H1 (cell line): ENCODE measurements around the gene HNRNPA1. TPM values are rescaled to one million over a fixed set of nuclear protein-coding genes. Genes with fewer than 3 reads are reported as not detected.

Source experiments
- CTCF ChIA-PET: fragments of 300-600 bp; sonication (Branson Sonifier 250); formaldehyde crosslinking; loops from one replicate; lab custom pipeline; 2021; ENCODE audit not compliant: partially characterized antibody; lab: Charles Lee
- POLR2A ChIA-PET: fragments of 300-600 bp; sonication (Branson Sonifier 250); formaldehyde crosslinking; loops from one replicate; lab custom pipeline; 2021; ENCODE audit warnings: inconsistent platforms; ENCODE audit not compliant: partially characterized antibody; lab: Charles Lee
- DNase-seq, 2 experiments: peaks; one replicate each; pipeline versions ENCODE4 v3.0.0 to v3.0.0-alpha.2; 2010 to 2022; ENCODE audit warnings: low spot score in 2 of 2, low read depth in 1 of 2, mixed read lengths in 1 of 2
- FAIRE-seq: peaks from 2 replicates; lab custom pipeline; 2011; peaks lifted over from hg19 to GRCh38; lab: Jason Lieb, UNC
- H2AFZ ChIP-seq: 2 replicates; pipeline ENCODE4 v1.8.1; 2012; ENCODE audit warnings: low read length, inconsistent platforms
- H2AK5ac ChIP-seq: 2 replicates; pipeline ENCODE4 v1.6.1; 2013; ENCODE audit warnings: low read depth, low read length
- H2BK120ac ChIP-seq: replicated peaks from 2 replicates; pipeline ENCODE3; 2013; ENCODE audit warnings: low read depth, low read length, inconsistent platforms
- H2BK12ac ChIP-seq: 2 replicates; pipeline ENCODE4 v1.6.1; 2013; ENCODE audit warnings: low read depth, low read length
- H2BK15ac ChIP-seq: 2 replicates; pipeline ENCODE4 v1.6.1; 2013; ENCODE audit warnings: low read length
- H2BK20ac ChIP-seq: 2 replicates; pipeline ENCODE4 v1.6.1; 2013; ENCODE audit warnings: low read length
- H2BK5ac ChIP-seq: 2 replicates; pipeline ENCODE4 v1.6.1; 2013; ENCODE audit warnings: low read depth, low read length
- H3K14ac ChIP-seq: 2 replicates; pipeline ENCODE4 v1.6.1; 2013; ENCODE audit warnings: inconsistent platforms; ENCODE audit not compliant: insufficient read length
- H3K18ac ChIP-seq: 2 replicates; pipeline ENCODE4 v1.6.1; 2013; ENCODE audit warnings: low read length; ENCODE audit errors: extremely low read depth
- H3K23ac ChIP-seq: 2 replicates; pipeline ENCODE4 v1.6.1; 2013; ENCODE audit warnings: inconsistent platforms; ENCODE audit not compliant: insufficient read length
- H3K23me2 ChIP-seq: 2 replicates; pipeline ENCODE4 v1.6.1; 2013; ENCODE audit warnings: low read depth, low read length
- H3K27ac ChIP-seq: 2 replicates; pipeline ENCODE4 v1.6.1; 2011; ENCODE audit warnings: low read depth, low read length, inconsistent platforms
- H3K27me3 ChIP-seq, 4 experiments: replicated peaks in 1 of 4; 1 replicate in 1 of 4; 2 replicates in 3 of 4; pipeline versions ENCODE4 v1.6.1 to v1.8.1; 2011 to 2013; ENCODE audit warnings: low read length in 3 of 4, mild to moderate bottlenecking in 3 of 4, inconsistent platforms in 2 of 4, mixed read lengths in 2 of 4, moderate library complexity in 1 of 4; ENCODE audit not compliant: control insufficient read depth in 3 of 4, insufficient read depth in 3 of 4; ENCODE audit errors: extremely low read depth in 1 of 4
- H3K36me3 ChIP-seq, 4 experiments: 2 replicates each; pipeline versions ENCODE4 v1.6.1 to v1.8.1; 2011 to 2013; ENCODE audit warnings: mild to moderate bottlenecking in 4 of 4, low read length in 3 of 4, moderate library complexity in 2 of 4, control low read depth in 1 of 4, inconsistent platforms in 1 of 4; ENCODE audit not compliant: insufficient read depth in 4 of 4, control insufficient read depth in 2 of 4
- H3K4ac ChIP-seq: replicated peaks from 2 replicates; pipeline ENCODE3; 2013; ENCODE audit warnings: low read length, low read depth, mixed read lengths, inconsistent platforms; ENCODE audit not compliant: insufficient read length
- H3K4me1 ChIP-seq, 4 experiments: replicated peaks in 1 of 4; 1 replicate in 1 of 4; 2 replicates in 3 of 4; pipeline versions ENCODE4 v1.6.1 to v1.8.1; 2011 to 2013; ENCODE audit warnings: low read length in 3 of 4, inconsistent platforms in 2 of 4, mixed read lengths in 1 of 4; ENCODE audit not compliant: insufficient read depth in 4 of 4, control insufficient read depth in 3 of 4
- H3K4me2 ChIP-seq, 2 experiments: 2 replicates each; pipeline versions ENCODE4 v1.6.1 to v1.8.1; 2011 to 2013; ENCODE audit warnings: low read depth in 2 of 2, low read length in 2 of 2, control low read depth in 1 of 2, inconsistent platforms in 1 of 2, mild to moderate bottlenecking in 1 of 2; ENCODE audit not compliant: insufficient read depth in 1 of 2
- H3K4me3 ChIP-seq, 4 experiments: fragments of 200-600, 300-600 bp in 1 of 4; sonication (generic), shearing (Covaris generic), sonication (Bioruptor Twin) in 1 of 4; 2 replicates each; pipeline versions ENCODE4 v1.5.1 to v1.8.1; 2011 to 2016; ENCODE audit warnings: low read length in 4 of 4, low read depth in 3 of 4, control low read depth in 2 of 4, inconsistent platforms in 2 of 4, mild to moderate bottlenecking in 2 of 4, mixed read lengths in 1 of 4, moderate library complexity in 1 of 4; ENCODE audit not compliant: insufficient read depth in 2 of 4; ENCODE audit errors: extremely low read depth in 1 of 4
- H3K56ac ChIP-seq: replicated peaks from 2 replicates; pipeline ENCODE3; 2013; ENCODE audit warnings: low read depth, mild to moderate bottlenecking, mixed read lengths, low read length, inconsistent platforms; ENCODE audit not compliant: insufficient read length
- H3K79me1 ChIP-seq: 2 replicates; pipeline ENCODE4 v1.6.1; 2013; ENCODE audit warnings: low read depth, low read length, control low read depth
- H3K79me2 ChIP-seq, 2 experiments: 2 replicates each; pipeline versions ENCODE4 v1.6.1 to v1.8.1; 2012 to 2013; ENCODE audit warnings: low read length in 2 of 2, mild to moderate bottlenecking in 2 of 2, inconsistent platforms in 1 of 2; ENCODE audit not compliant: insufficient read depth in 2 of 2, control insufficient read depth in 1 of 2
- H3K9ac ChIP-seq, 4 experiments: replicated peaks in 1 of 4; 1 replicate in 1 of 4; 2 replicates in 3 of 4; pipeline versions ENCODE4 v1.6.1 to v1.8.1; 2011 to 2013; ENCODE audit warnings: low read depth in 3 of 4, low read length in 3 of 4, control low read depth in 2 of 4, mild to moderate bottlenecking in 2 of 4, moderate library complexity in 2 of 4, inconsistent platforms in 1 of 4; ENCODE audit errors: extremely low read depth in 1 of 4
- H3K9me3 ChIP-seq, 2 experiments: 2 replicates each; pipeline versions ENCODE4 v1.6.1 to v1.8.1; 2012 to 2013; ENCODE audit warnings: mild to moderate bottlenecking in 2 of 2, moderate library complexity in 2 of 2, control low read depth in 1 of 2, inconsistent platforms in 1 of 2, low read depth in 1 of 2, low read length in 1 of 2, mixed read lengths in 1 of 2; ENCODE audit not compliant: insufficient read depth in 2 of 2
- H4K20me1 ChIP-seq, 2 experiments: replicated peaks in 1 of 2; 2 replicates each; pipeline versions ENCODE3 to v1.8.1; 2011 to 2013; ENCODE audit warnings: inconsistent platforms in 2 of 2, low read length in 2 of 2, mild to moderate bottlenecking in 1 of 2; ENCODE audit not compliant: insufficient read depth in 2 of 2, control insufficient read depth in 1 of 2
- H4K5ac ChIP-seq: 2 replicates; pipeline ENCODE4 v1.6.1; 2013; ENCODE audit warnings: low read length, low read depth, mixed read lengths, inconsistent platforms; ENCODE audit not compliant: insufficient read length
- H4K8ac ChIP-seq: 2 replicates; pipeline ENCODE4 v1.8.0; 2013; ENCODE audit warnings: mild to moderate bottlenecking, moderate library complexity, low read length, inconsistent platforms; ENCODE audit not compliant: insufficient read depth; ENCODE audit errors: extremely low read depth
- H4K91ac ChIP-seq: replicated peaks from 2 replicates; pipeline ENCODE3; 2013; ENCODE audit warnings: low read length, mixed read lengths, inconsistent platforms; ENCODE audit not compliant: insufficient read length
- CHD2 ChIP-seq: IDR thresholded peaks from 2 replicates; pipeline ENCODE4 v1.6.1; 2012; ENCODE audit warnings: low read length, improper control_type of control experiment
- CTCF ChIP-seq, 3 experiments: IDR thresholded peaks; 1 replicate in 2 of 3; 2 replicates in 1 of 3; pipeline versions ENCODE4 v1.5.1 to v1.6.1; 2011; ENCODE audit warnings: low read length in 3 of 3, mild to moderate bottlenecking in 3 of 3, inconsistent platforms in 2 of 3, low read depth in 1 of 3, moderate library complexity in 1 of 3; ENCODE audit not compliant: insufficient read depth in 1 of 3; ENCODE audit errors: control extremely low read depth in 1 of 3
- GABPA ChIP-seq: IDR thresholded peaks from 2 replicates; pipeline ENCODE4 v1.6.1; 2011; ENCODE audit warnings: mild to moderate bottlenecking, low read length, moderate library complexity, borderline replicate concordance; ENCODE audit not compliant: insufficient read depth
- GTF2F1 ChIP-seq: IDR thresholded peaks from 2 replicates; pipeline ENCODE4 v1.6.1; 2012; ENCODE audit warnings: low read depth, low read length, improper control_type of control experiment, borderline replicate concordance
- HDAC2 ChIP-seq, 2 experiments: fragments of 300-600 bp in 1 of 2; sonication (generic) in 1 of 2; IDR thresholded peaks; 2 replicates each; pipeline ENCODE4 v1.6.1; 2011 to 2012; ENCODE audit warnings: low read depth in 2 of 2, low read length in 2 of 2, mild to moderate bottlenecking in 2 of 2, moderate library complexity in 2 of 2, borderline replicate concordance in 1 of 2, inconsistent platforms in 1 of 2
- HDAC6 ChIP-seq: IDR thresholded peaks from one replicate; pipeline ENCODE4 v1.7.1; 2012; ENCODE audit warnings: low read depth, mild to moderate bottlenecking, inconsistent platforms, low read length, moderate library complexity
- NRF1 ChIP-seq: IDR thresholded peaks from 2 replicates; pipeline ENCODE4 v1.6.1; 2011; ENCODE audit warnings: mild to moderate bottlenecking, low read depth, low read length, improper control_type of control experiment
- RFX5 ChIP-seq: IDR thresholded peaks from 2 replicates; pipeline ENCODE4 v1.6.1; 2011; ENCODE audit warnings: low read depth, low read length, improper control_type of control experiment, borderline replicate concordance
- SIRT6 ChIP-seq: IDR thresholded peaks from one replicate; pipeline ENCODE4 v1.7.1; 2012; ENCODE audit warnings: low read length, inconsistent platforms
- TAF7 ChIP-seq: optimal IDR thresholded peaks from 2 replicates; pipeline ENCODE3; 2011; ENCODE audit warnings: low read depth, mild to moderate bottlenecking, inconsistent platforms, low read length, moderate library complexity, borderline replicate concordance
- YY1 ChIP-seq: IDR thresholded peaks from 2 replicates; pipeline ENCODE4 v1.6.1; 2011; ENCODE audit warnings: low read depth, mild to moderate bottlenecking, low read length
- WGBS, 2 experiments: shearing (Covaris generic) in 1 of 2; methylation state at CpG; one replicate each; pipeline versions ENCODE4 v1.1.6 to v1.1.7; 2013 to 2015; ENCODE audit warnings: low lambda C conversion rate in 2 of 2, mixed read lengths in 2 of 2, inconsistent platforms in 1 of 2, low coverage in 1 of 2, missing lambda C conversion rate in 1 of 2; ENCODE audit not compliant: insufficient replicate concordance in 2 of 2, insufficient coverage in 1 of 2, insufficient read length in 1 of 2; ENCODE audit errors: extremely low coverage in 1 of 2, missing lambda C conversion rate in 1 of 2; 5-methylcytosine and 5-hydroxymethylcytosine counted together
- polyA plus RNA-seq, 7 experiments: library from polyadenylated mRNA; depleted of rRNA in 3 of 7; stranded (reverse) in 5 of 7; unstranded in 2 of 7; fragments of >200 nt in 5 of 7; fragments of 200-250 nt in 2 of 7; gene quantifications; 1 replicate in 5 of 7; 2 replicates in 1 of 7; 4 replicates in 1 of 7; pipeline versions ENCODE4 v1.2.1 to v1.2.3, GENCODE V29; 2011 to 2013; ENCODE audit warnings: missing spikeins in 2 of 7, mixed read lengths in 2 of 7
- total RNA-seq: library from RNA; stranded (reverse); fragmentation: NEBNext Ultra II Directional; extraction: Animal tissue kit (Norgen Biotek cat#: 25700); gene quantifications from 2 replicates; pipeline ENCODE4 v1.2.1, GENCODE V29; 2021

HNRNPA1 gene
- total and polyA plus RNA-seq, 2 of the 8 experiments (the other 6 are each of a cell fraction or from before 2014, with no cell fraction given), result 835 to 2,738 TPM

GRCh38 chr12:54321363-54321762 is 40.8 kb downstream of the HNRNPA1 start:
- peak overlapping the region; percentile 96 for H3K23ac ChIP-seq
- H4K20me1 ChIP-seq, result no peaks in the 10 kb centered on the region
- H4K91ac ChIP-seq, result no peak overlapping the region
- POLR2A ChIA-PET, result interaction anchor here (0.9 to 5.6 kb wide), 8 partner anchors 17 to 62 kb away, joined by 3 to 28 read pairs (median 6); partner anchors contain the start of genes CBX5 and HNRNPA1
- 0 out of 2 replicates have a peak, but pooled peaks cover 4% of the 10 kb centered on the region for H3K23me2 ChIP-seq
- H3K4me3 ChIP-seq, result no peak overlapping the region
- no peak overlapping the region for H3K4ac ChIP-seq
- no peaks in the 10 kb centered on the region for H3K27me3 ChIP-seq
- no peak overlapping the region for H2BK12ac ChIP-seq
- H2BK120ac ChIP-seq, result no peak overlapping the region
- H3K56ac ChIP-seq, result no peak overlapping the region
- H2BK5ac ChIP-seq, result no peak overlapping the region
- no peak overlapping the region for H2AFZ ChIP-seq
- no peak overlapping the region for H2BK15ac ChIP-seq
- no peaks in the 10 kb centered on the region; a peak in 1 of 8 replicates for H3K36me3 ChIP-seq
- WGBS, 2 experiments, result 87% methylated on average over 5 of the region's 5 CpGs; no CpG with 5 or more reads in 1 of the 2 experiments
- H3K9ac ChIP-seq, result no peak overlapping the region
- H3K79me1 ChIP-seq, result peaks cover 3% of the 10 kb centered on the region; the same call in 1 of the 2 replicates
- H3K4me2 ChIP-seq, result no peak overlapping the region
- peaks cover 0 to 2% (median under 1%) of the 10 kb centered on the region in 4 experiments; a peak in 2 of 7 replicates for H3K4me1 ChIP-seq
- H2AK5ac ChIP-seq, result no peak overlapping the region
- FAIRE-seq (no peak), DNase-seq (no peak)
- no peaks in the 10 kb centered on the region for H3K9me3 ChIP-seq
- CTCF ChIA-PET, result interaction anchor here (0.6 to 34.6 kb wide), 9 partner anchors 12 to 1131 kb away, joined by 3 to 618 read pairs (median 4); partner anchors contain the start of gene NFE2
- H4K5ac ChIP-seq, result no peak overlapping the region
- H4K8ac ChIP-seq, result no peak overlapping the region
- peaks cover 0 to 5% of the 10 kb centered on the region in 2 experiments; a peak in 1 of 4 replicates for H3K79me2 ChIP-seq
- H3K18ac ChIP-seq, result no peak overlapping the region
- H3K14ac ChIP-seq, result no peak overlapping the region
- H3K27ac ChIP-seq, result no peak overlapping the region
- no peak overlapping the region for H2BK20ac ChIP-seq
- TF ChIP-seq YY1, result no peak
- no peak for TF ChIP-seq GABPA
- no peak for TF ChIP-seq HDAC2 (IDR thresholded peaks at IDR 0.05; ENCODE audit: borderline replicate concordance in 1 of 2, low read depth in 2 of 2, low read length in 2 of 2)
- TF ChIP-seq SIRT6, result no peak
- no peak for TF ChIP-seq HDAC6
- TF ChIP-seq CHD2, result no peak
- no peak for TF ChIP-seq RFX5
- no peak for TF ChIP-seq GTF2F1
- TF ChIP-seq CTCF (IDR thresholded peaks at IDR 0.05; ENCODE audit: control extremely low read depth in 1 of 3, insufficient read depth in 1 of 3, low read depth in 1 of 3, low read length in 3 of 3), result no peak
- no peak for TF ChIP-seq TAF7
- no peak for TF ChIP-seq NRF1
